Bronchial epithelial cell (primary cell): ENCODE data around the gene ALDH1A2. TPM values are rescaled to one million over a fixed set of nuclear protein-coding genes. Genes with fewer than 3 reads are reported as not detected.

Source experiments
- DNase-seq: peaks from one replicate; pipeline ENCODE4 v3.0.0-alpha.2; 2010; ENCODE audit warnings: low read depth
- FAIRE-seq: peaks from 2 replicates; lab custom pipeline; 2011; peaks lifted over from hg19 to GRCh38; lab: Jason Lieb, UNC
- H3K27me3 ChIP-seq: 2 replicates; pipeline ENCODE4 v1.5.1; 2011; ENCODE audit warnings: low read length; ENCODE audit not compliant: control insufficient read depth, insufficient read depth
- H3K36me3 ChIP-seq: 2 replicates; pipeline ENCODE4 v1.5.1; 2011; ENCODE audit warnings: low read length; ENCODE audit not compliant: control insufficient read depth, insufficient read depth
- H3K4me3 ChIP-seq: 2 replicates; pipeline ENCODE4 v1.5.1; 2011; ENCODE audit warnings: mild to moderate bottlenecking, low read depth, low read length, control low read depth
- total RNA-seq: library from RNA; depleted of rRNA; stranded (reverse); fragments of >200 nt; gene quantifications from 2 replicates; pipeline ENCODE4 v1.2.1, GENCODE V29; 2014
- TF ChIP-seq, protein P1 (sequence below): IDR thresholded peaks from 2 replicates; pipeline ENCODE4 v1.5.1; 2011; ENCODE audit warnings: mild to moderate bottlenecking, moderate library complexity, low read length, control low read depth, inconsistent platforms; ENCODE audit not compliant: insufficient read depth, severe bottlenecking

The ALDH1A2 gene
- total RNA-seq, 1 donor from 2014 or later = 0.79 TPM

- Histone ChIP-seq H3K36me3 (no peaks in the 10 kb centered on the region), H3K27me3 (peaks cover 2% of the 10 kb centered on the region), H3K4me3 (no peak overlapping the region)
- no peak for DNase-seq
- TF ChIP-seq, protein P1, sequence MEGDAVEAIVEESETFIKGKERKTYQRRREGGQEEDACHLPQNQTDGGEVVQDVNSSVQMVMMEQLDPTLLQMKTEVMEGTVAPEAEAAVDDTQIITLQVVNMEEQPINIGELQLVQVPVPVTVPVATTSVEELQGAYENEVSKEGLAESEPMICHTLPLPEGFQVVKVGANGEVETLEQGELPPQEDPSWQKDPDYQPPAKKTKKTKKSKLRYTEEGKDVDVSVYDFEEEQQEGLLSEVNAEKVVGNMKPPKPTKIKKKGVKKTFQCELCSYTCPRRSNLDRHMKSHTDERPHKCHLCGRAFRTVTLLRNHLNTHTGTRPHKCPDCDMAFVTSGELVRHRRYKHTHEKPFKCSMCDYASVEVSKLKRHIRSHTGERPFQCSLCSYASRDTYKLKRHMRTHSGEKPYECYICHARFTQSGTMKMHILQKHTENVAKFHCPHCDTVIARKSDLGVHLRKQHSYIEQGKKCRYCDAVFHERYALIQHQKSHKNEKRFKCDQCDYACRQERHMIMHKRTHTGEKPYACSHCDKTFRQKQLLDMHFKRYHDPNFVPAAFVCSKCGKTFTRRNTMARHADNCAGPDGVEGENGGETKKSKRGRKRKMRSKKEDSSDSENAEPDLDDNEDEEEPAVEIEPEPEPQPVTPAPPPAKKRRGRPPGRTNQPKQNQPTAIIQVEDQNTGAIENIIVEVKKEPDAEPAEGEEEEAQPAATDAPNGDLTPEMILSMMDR = no peak
- no peak for FAIRE-seq
Observed at GRCh38 chr15:58109419-58109818, 43.9 kb upstream of the ALDH1A2 start.

GRCh38 chr15:58108117-58108516 lies 42.6 kb upstream of the ALDH1A2 start:
- H3K4me3 ChIP-seq = no peak overlapping the region
- no peaks in the 10 kb centered on the region for H3K36me3 ChIP-seq
- no peak for FAIRE-seq
- no peak for DNase-seq
- peaks cover 2% of the 10 kb centered on the region for H3K27me3 ChIP-seq
- TF ChIP-seq, protein P1 = no peak

DNA sequence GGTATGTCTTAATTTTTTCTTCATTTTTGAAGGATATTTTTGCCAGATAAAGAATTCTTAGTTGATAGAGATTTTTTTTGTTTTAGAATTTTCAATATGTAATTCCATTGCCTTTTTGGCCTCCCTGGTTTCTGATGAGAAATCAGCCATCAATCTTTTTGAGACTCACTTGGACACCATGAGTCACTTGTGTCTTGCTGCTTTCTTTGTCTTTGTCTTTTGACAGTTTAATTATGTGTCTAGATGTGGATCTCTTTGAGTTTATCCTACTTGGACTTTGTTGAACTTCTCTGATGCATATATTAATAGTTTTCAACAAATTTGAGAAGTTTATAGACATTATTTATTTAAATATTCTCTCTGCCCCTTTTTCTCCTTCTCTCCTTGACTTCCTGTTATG lies 38.0 kb upstream of the ALDH1A2 start:
- DNase-seq = no peak
- TF ChIP-seq, protein P1 = no peak
- FAIRE-seq = no peak

GRCh38 chr15:58096529-58097084 lies 31.1 kb upstream of the ALDH1A2 start:
- H3K36me3 ChIP-seq = no peaks in the 10 kb centered on the region
- DNase-seq (no peak), FAIRE-seq (no peak)
- H3K27me3 ChIP-seq = no peaks in the 10 kb centered on the region
- TF ChIP-seq, protein P1 = no peak
- H3K4me3 ChIP-seq = no peak overlapping the region

More for the DNA sequence above, 38.0 kb upstream of the ALDH1A2 start:
- H3K27me3 ChIP-seq = no peaks in the 10 kb centered on the region
- H3K4me3 ChIP-seq = no peak overlapping the region
- no peaks in the 10 kb centered on the region for H3K36me3 ChIP-seq

DNA sequence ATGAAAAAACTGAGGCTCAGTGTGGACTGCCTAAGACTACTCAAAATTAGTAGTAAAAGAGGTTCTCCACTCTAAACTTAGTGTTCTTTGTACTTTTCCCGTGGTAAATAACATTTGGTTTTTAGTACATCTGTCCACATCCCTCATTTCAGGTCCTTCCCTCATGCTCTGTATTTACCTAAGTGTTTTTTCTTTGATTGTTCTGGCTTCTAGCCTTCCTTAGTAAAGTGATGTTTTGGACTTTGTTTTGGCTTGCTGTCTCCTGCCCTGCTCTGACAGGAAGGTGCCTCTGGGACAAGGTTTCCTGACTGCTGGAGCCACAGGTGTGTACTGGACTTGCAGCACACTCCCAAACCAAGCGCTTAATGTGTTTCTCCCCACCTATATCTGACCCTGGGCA lies 29.9 kb upstream of the ALDH1A2 start:
- TF ChIP-seq, protein P1 = no peak
- Histone ChIP-seq H3K4me3 (no peak overlapping the region), H3K36me3 (no peaks in the 10 kb centered on the region), H3K27me3 (no peaks in the 10 kb centered on the region)
- FAIRE-seq = peak; percentile 79
- DNase-seq = no peak

GRCh38 chr15:58087871-58088270 lies 22.4 kb upstream of the ALDH1A2 start:
- TF ChIP-seq, protein P1 = no peak
- DNase-seq (no peak), FAIRE-seq (no peak)
- Histone ChIP-seq H3K36me3 (no peaks in the 10 kb centered on the region), H3K27me3 (no peaks in the 10 kb centered on the region), H3K4me3 (no peak overlapping the region)
